HG02759 (cell line): ENCODE results near the gene NDUFV1.

Experiments used
- ATAC-seq: cut with Tn5 transposase; IDR thresholded peaks from one replicate; pipeline ENCODE4 v1.9.1; 2021; ENCODE audit warnings: mild to moderate bottlenecking, moderate library complexity; ENCODE audit not compliant: unreplicated experiment

NDUFV1 gene

DNA sequence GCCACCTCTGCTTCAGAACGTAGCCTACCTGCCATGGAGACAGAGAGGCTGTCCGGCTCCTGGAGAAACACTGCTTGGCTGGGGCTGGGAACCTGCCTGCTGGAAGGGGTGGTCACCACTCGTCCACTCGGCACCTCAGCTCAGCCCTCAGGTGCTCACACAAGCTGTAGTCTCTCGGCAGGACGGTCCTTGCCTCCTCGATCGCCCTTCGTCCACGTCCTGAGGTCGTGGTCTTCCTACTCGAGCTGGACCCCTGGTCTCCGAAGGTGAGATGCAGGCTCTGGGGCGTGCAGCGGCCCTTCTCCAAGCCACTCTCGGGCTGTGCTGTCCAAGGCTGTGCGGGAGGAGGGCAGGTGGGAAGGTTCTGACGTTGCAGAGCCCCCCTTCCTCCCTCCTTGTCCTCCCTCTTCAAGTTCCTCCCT, 32.7 kb downstream of the NDUFV1 start, which contains the start of gene TBX10:
Gene TBX10, minus strand, starts transcription at position 326 of the 422 bp plus-strand sequence. Its CDS starts 291 bp downstream, at position 35.
- no peak for ATAC-seq

DNA sequence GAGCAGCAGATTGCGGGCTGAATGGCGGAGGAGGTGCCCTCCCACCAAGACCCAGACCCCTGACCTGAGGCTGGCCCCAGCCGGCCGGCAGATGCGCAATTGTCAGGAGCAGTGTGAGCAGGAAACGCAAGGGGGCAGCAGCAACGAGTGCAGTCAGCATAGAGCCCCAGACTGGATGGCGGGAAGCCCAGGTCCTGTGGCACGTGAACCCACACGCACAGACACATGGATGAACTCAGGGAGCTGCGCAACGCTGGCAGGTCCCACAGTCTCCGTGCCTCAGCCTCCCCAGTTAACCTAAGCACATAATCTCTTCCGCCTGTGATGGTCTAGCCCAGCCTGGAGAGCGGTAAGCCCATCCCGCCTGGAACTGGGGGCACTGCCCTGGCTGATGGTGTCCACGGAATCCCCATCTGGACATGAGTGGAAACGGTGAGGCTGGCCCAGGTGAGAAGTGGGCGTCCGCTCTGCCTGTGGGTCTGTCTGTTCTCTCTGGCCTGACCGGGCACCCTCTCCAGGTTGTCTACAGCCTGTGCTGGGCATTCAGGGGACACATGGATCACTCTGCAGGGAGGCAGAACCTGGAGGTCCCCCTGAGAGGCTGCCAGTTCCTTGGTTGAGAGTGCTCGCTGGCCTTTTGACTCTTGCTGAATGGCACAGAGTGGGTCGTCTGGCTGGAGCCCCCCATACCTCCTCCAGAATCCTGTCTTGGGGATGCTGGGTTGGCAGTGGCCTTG, 33.5 kb downstream of the NDUFV1 start:
- no peak for ATAC-seq

DNA sequence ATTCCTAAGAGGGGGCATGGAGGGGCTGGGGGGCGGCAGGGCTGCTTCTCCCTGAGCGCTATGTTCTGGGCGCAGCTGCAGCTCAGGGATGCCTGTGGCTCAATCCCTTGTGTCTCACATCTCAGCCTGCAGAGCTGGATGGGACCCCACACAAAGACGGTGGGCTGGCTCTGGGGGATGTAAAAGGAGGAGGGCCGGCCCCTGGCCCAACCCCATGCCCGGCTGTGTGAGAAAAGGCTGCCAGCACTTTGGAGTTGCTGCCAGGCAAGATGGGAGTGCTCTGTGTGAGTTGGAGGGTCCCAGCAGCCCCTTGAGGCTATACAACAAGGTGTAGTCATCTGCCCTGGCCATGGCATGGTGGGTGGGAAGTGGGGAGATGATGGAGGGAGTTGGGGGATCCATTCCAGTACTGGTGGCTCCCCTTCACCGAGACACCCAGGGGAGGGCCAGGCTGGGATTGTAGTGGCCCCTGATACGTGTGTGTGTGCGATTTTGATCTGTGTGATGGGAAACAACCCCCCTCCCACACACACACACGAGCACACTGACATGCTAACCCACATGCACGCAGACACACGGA, 34.1 kb downstream of the NDUFV1 start:
- ATAC-seq: no peak

DNA sequence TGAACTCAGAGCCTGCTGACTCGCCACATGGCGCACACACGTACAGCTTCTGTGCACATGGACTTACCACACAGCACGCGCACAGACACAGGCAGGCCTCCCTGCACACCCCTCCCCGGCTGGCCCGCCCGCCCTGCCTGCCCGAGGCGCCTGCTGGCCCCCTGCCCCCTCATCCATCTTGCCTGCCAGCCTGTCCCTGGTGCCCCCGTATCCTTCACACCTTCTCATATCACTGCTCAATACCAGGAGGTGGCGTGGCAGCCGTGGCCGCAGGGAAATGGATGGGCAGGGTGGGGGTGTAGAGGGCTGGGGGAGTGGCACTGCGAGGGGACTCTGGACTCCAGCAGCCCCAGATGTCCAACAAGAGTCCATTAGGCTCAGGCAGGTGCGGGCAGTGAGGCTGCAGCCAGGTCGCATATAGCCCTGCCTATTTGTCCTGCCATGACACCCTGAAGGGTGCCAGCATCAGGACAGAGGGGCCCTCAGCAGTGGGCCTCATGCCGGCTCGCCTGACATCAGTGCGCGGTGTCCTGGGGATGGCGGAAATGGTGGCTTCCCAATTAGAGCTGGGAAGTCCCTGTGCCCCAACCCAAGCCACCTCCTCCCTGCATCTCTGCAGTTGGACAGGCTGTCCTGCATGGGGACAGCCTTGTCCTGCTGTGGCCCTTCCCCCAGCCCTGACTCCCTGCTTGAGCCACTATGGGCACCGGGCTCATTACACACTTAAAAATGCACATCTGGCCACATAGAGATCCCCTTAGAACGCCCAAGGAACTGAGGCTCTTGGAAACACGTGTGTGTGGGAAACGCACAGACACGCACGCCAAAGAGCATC, 34.8 kb downstream of the NDUFV1 start:
- ATAC-seq: no peak

DNA sequence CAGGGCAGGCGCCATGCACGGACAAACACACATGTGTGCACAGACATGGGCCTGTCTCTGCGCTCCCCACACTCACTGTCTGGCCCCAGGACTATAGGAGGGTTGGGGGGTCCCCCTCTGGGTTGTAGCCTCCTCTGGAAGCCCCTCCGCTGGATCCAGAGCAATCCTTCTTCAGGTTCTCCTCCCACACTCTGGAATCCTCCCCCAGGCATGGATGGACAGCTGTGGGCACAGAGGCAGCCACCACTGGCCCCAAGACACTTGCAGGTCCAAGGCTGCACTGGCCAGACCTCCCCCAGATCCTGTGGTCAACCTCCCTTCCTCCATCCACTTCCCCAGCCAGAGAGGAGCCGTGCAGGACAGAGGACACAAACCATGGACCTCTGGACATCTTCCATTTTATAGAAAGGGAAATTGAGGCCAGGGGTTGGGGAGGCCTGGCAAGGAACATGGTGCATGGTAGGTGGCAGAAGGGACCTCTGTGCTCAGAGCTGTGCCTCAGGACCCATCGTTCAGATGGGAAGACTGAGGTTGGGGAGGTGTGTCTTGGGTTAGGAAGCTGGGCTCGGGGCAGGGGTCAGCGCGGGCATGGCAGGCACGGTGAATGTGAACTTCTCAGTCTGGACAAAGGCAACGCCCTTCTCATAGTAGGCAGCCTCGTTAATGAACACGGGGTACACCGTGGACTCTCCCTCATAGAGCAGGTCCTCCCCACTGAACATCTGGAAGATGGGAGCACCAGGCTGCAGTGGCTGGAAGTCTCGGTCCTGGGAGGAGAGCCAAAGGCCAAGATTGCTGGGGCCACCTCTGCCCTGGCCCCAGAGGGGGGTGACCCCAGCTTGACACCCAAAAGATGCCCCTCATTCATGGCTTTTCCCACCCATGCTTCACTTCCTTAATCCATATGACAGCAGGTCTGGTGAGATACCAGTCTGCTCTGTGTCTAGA, 35.7 kb downstream of the NDUFV1 start:
- no peak for ATAC-seq

DNA sequence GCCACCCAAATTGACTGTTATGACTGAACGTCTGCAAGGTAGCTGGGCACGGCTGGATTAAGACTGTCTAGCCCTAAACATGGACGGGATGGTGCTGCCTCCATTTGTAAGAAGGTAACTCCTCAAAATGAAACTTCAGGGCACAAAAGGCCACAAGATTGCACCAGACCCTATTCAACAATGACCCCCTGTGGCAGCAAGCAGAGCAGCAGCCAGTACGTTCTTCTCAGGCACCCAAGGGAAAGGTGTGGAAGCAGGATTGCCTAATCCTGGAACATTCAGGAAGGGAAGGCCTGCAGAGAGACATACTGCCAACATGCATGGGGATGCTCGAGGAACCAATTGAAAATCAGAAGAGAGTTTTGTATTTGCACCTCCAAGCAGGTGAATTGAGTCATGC, 37.3 kb downstream of the NDUFV1 start:
- ATAC-seq: no peak

DNA sequence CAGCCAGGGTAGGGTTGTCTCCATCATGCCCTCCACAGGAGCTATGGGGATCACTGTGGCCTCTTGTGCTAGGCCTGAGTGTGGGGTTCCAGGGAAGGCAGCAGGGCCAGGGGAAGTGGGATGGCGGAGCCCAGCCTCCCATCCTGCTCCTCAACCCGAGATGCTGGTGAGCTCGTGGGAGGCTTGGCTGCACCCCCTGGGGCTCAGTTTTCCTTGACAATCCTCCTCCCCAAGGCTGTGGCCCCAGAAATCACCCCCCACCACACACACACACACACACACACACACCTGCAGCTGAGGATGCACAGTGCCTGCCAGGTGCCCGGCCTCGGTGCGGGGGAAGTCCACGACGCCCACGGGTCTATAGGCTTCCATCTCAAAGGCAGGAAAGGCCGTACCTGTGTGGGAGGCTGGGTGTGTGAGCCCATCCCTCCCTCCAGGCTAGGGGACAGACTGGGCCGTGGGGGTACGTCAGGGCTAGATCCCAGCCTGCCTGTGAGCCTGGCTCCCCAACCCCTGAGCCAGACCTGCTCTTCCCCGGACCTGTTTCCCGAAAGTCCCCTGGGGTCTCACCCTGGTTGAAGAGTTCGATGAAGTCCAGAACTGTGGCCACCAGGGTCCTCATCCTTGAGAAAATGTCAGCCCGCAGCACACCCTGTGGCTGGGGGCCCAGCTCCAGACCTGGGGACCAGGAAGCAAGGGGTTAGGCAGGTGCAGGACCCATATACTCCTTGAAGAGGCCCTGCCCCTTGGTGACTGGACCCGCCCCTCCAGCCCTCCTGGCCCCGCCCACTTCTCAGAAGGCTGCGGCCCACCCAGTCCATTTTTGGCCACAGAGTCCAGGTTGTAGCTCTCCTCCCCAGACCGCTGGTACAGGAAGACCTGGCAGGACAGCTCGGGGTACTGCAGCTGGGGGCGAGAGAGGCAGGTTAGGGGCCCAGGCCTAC, 38.0 kb downstream of the NDUFV1 start:
- ATAC-seq: no peak

DNA sequence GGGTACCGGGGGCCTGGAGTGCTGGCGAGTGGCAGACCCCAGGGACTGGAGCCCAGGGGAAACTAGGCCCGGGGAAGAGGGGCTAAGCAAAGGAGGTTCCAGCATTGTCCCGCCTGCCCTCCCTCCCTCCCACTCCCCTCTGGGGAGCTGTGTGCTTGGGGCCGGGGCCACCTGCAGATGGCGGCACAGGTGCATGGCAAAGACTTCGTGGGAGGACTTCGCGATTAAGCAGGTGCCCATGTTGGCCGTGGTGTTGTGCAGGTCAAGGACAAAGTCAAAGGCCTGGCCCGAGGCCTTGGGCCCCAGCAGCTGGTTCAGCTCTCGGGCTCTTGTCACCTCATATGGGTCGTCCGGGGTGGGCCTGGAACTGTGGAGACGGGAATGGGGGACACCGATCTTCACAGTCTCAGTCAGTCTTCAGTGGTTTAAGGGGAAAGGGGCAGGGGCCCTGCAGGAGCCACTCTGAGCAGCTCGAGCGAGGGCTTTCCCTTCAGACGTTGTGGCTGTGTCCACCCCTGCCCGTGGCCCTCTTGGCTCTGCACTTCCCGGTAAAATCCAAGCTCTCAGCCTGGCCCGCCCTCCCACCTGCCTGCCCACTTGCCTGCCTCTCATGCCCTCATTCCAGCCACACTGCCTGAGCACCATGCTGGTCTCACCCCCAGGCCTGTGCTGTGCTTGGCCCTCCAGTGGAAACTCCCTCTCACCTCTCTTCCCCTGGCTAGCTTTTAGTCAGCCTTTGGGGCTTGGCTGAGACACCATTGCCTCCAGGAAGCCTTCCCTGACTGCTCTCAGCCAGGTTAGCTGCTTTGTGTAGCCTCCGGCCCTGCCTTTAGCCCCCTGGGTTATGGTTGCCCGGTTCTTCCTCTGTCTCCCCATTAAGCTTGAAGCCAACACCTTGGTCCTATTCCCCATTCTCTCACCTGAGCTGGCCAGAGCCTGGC, 39.1 kb downstream of the NDUFV1 start:
- ATAC-seq: no peak

DNA sequence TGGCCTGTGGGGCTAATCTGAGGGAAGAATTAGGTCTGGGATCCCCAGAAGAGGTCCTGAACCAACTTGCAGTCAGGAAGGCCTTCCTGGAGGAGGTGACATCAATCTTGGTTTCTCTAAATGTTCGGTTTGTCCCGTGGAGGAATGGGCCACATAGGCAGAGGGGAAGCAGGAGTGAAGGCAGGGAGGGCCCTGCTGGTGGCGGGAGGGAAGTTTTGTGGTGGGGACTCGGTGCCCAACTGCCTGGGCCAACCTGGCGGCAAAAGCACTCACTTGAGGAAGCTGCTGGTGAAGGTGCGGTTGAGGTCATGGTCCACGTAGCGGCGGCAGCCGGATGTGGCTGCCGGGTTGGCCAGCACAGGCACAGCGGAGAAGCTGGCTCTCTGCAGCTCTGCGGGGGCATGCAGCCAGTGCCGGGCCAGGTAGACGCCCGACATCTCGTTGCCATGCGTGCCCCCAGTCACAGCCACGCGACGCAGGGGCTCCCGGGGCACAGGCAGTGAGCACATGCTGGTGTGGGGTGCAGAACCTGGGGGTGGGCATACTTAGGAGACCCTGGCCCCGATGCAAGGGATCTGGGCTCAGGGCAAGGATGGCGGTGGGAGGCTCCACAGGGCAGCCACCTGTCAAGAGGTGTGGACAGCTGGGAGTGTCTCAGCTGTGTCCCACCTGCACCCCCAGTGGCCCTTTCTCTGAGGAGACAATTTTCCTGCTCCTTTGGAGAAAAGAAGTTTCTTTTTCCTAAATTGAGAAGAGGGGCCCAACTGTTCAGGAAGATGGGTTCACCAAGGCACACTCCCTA, 40.0 kb downstream of the NDUFV1 start:
- ATAC-seq: peak; percentile 51

DNA sequence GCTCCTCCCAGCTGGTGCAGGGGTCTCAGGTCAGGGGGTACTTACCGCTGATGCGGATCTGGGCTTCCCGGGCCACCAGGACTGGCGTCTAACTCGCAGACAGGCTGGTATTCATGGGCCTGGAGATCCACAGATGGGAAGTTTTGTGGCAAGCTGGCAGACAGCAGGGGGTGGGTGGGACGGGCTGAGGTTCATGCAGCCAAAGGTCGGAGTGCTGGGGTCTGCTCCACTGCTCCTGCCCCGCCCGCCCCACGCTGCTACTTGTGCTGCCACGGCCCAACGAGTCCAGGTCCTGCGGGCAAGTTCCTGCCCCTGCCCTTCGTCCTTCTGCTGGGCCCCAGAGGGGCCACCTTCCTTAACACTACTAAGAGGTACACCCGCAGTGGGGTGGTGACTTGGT, 40.7 kb downstream of the NDUFV1 start:
- ATAC-seq: no peak

DNA sequence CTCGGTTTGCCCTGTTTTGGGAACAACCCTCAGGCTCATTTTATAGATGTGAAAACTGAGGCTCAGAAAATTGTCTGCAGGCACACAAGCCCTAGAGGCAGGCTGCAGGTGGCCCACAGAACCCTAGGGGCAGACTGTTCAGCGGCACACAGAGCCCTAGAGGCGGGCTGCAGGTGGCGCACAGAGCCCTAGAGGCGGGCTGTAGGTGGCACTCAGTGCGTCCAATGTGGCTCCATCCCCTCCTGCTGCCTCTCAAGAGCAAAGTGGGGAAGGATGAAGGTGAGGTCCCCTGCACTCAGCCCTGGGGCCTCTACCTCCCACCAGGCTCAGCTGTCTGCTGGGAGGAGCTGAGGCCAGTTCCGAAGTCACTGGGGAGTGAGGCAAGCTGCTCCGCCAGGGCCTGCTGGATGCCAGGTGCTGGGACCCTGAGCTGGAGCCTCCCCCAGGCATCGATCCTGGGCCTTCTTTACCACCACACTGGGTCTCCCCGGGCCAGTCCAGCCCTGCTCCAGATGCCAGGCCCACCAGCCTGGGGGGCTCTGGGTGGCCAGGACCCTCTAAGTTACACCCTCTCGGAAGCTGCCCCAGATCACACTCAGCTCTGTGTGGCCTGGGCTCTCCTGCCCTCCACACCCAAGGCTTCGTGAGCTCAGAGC, 41.5 kb downstream of the NDUFV1 start:
- no peak for ATAC-seq

DNA sequence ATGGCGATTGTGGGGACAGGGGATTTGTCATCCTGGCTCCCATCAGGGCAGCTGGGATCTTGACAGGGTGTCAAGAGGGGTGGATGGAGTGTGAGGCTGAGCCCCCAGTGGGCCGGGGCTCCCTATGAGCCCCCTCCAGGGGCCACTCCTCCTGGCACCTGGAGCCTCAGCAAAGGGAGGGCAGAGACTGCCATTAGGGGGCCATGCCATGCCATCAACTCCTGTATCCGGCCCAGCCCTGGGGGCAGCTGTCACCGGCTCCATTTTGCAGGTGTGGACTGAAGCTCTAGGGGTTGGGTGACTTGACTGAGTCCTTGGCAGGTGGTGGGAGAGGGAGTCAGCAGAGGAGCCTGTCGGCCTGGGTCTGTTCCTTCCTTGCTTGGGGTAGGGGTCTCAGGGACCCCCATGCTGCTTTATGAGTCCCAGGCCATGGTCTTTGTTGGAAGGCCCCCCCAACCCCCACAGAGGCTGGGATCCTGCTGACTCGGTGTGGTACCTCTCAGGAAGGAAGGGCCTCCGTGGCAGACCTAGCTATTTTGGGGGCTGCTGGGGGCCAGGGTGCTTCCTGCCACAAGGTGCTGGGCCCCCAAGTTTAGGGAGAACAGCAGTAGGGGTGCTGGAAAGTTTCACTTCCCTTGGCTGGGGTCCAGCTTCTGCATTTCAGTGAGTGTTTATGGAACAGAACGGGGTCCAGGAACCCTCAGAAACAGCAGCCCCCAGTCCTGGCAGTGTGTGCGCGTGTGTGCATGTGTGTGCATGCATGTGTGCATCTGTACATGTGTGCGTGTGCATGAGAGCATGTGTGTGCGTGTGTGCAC, 42.3 kb downstream of the NDUFV1 start:
- ATAC-seq: no peak

DNA sequence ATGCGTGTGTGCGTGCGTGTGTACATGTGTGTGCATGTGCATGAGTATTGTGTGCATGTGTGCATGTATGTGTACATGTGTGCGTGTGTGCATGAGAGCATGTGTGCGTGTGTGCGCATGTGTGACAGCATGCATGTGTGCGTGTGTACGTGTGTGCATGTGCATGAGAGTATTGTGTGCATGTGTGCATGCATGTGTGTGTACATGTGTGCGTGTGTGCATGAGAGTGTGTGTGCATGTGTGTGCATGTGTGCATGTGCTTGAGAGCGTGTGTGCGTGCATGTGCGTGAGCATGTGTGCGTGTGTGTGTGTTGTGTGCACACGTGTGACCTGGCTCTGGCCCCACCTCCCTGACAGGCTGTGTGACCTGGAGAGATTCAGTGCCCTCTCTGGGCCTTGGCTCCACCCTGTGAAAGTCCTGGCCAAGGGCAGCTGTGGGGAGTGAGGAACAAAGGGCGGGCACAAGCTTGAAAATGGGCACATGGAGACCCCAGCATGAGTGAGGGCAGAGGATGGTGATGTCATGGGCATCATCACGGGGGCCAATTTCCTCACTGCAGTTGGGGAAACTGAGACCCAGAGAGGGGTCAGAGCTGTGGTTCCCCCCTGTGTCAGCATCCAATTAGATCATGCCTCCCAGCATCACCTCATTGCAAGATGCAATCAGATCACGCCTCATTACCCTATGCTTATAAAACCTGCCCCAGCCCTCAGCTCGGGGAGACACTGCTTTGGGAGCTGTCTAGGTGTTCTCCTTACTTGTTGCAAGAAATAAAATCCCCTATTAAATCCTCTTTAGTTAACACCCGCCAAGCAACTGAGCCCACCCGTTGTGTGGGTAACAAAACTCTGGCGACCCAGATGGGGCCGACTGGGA, 43.1 kb downstream of the NDUFV1 start:
- no peak for ATAC-seq

DNA sequence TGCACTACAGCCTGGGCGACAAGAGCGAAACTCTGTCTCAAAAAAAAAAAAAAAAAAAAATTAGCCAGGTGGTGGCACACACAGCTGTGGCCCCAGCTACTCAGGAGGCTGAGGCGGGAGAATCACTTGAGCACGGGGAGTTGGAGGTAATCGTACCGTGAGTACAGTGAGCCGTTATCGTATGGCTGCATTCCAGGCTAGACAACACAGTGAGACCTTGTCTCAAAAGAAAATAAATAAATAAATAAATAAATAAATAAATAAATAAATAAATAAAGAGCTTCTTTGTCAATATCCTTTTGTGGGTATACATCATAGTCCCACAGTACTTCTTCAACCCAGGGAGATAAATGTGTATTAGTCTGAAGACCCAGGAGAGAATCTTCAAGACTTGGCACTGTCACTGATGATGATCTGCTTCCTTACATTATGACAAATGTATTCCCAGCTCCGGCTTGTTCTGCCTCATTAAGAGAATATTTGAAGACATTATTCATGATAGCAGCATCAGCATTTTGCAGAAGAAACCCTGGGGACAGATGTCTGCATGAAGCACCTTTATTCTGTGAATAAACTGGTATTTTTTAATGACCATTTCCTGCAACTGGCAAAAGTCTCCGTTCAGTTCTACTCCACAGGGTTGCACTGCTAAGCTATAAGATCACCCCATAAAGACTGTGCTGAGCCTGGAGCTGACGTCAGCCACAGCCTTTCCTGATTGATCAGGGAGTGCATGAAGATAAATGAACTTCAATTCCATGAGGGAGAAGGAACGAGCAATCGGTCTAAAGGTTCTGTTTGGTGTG, 45.4 kb downstream of the NDUFV1 start:
- no peak for ATAC-seq
